ENCODE measurements around the gene LRP1B.

GRCh38 chr2:140473851-140474250 lies 1657.0 kb downstream of the LRP1B start:
- TF ChIP-seq, protein P1, sequence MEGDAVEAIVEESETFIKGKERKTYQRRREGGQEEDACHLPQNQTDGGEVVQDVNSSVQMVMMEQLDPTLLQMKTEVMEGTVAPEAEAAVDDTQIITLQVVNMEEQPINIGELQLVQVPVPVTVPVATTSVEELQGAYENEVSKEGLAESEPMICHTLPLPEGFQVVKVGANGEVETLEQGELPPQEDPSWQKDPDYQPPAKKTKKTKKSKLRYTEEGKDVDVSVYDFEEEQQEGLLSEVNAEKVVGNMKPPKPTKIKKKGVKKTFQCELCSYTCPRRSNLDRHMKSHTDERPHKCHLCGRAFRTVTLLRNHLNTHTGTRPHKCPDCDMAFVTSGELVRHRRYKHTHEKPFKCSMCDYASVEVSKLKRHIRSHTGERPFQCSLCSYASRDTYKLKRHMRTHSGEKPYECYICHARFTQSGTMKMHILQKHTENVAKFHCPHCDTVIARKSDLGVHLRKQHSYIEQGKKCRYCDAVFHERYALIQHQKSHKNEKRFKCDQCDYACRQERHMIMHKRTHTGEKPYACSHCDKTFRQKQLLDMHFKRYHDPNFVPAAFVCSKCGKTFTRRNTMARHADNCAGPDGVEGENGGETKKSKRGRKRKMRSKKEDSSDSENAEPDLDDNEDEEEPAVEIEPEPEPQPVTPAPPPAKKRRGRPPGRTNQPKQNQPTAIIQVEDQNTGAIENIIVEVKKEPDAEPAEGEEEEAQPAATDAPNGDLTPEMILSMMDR (IDR thresholded peaks at IDR 0.05), result no peak
- no peak for TF ChIP-seq POLR2A (IDR thresholded peaks at IDR 0.05)

Data from tibial nerve (tissue), 3 donors.